HT-29 (cell line): ENCODE results near the gene RSAD2. TPM values are rescaled to one million over a fixed set of nuclear protein-coding genes. Genes with fewer than 3 reads are reported as not detected.
"Not testable (repeated sequence)": the region's sequence is repeated elsewhere in the genome, so short reads cannot be mapped to it uniquely, and the experiment has no call there.

ENCODE experiments used
- DNase-seq: peaks from one replicate; pipeline ENCODE4 v3.0.0-alpha.2; 2015; ENCODE audit warnings: low spot score
- total RNA-seq: library from RNA; depleted of rRNA; stranded (reverse); fragments of >200 nt; shearing (Covaris generic); gene quantifications from 2 replicates; pipeline ENCODE4 v1.2.3, GENCODE V29; 2014

The RSAD2 gene
- total RNA-seq, 1 experiment from 2014 or later: 1.6 TPM

DNA sequence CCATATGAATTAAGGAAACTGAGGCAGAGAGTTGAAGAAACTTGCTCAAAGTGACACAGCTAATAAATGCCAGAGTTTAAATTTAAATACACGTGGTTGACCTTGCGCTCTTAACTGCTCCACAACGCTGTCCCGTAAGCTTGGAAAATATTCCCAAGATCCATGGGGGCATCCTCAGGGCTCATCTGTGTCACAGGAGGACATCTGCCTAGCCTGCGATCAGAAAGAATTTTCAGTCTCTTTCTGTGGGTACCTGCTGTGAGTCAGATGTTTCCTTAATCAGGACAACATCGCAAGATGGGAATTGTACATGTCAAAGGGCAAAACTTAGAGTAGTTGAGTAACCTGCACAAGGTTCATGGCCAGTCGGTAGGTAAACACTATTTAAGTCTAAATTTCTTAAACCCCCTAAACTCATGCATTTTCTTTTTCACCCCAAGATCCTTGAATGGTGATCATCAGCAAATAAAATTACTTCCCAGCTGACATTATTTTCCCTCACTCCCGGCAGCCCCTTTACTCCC is 13.3 kb upstream of the RSAD2 start:
- no peak for DNase-seq

DNA sequence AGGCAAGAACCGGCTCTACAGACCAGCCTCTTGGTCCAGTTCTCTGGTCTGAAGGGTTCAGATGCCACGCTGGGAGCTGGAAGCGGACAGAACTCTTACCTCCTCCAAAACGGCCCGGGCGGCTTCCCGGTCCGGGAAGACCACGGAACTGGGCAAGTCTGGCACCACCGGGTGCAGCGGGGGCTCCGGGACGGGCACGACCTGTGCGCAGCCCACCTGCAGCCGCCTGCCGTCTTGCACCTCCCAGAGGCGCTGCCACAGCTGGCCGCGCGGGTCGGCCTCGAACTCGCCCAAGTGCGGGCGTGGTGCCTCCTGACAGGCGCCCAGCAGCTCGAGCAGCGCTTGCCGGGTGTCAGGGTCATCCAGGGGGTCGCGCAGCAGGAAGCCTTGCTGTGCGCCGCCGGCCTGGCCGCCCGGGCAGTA is 12.6 kb upstream of the RSAD2 start:
- DNase-seq: no peak

GRCh38 chr2:6865346-6866274 is 12.0 kb upstream of the RSAD2 start, which contains the start of gene CMPK2:
TSS of gene CMPK2 (minus strand) at chr2:6865907. CDS start at chr2:6865696, 211 bp downstream.
- peak; percentile 58 for DNase-seq

- peak; percentile 54 for DNase-seq
These were observed 11.3 kb upstream of the RSAD2 start for GRCh38 chr2:6866275-6866671.

DNA sequence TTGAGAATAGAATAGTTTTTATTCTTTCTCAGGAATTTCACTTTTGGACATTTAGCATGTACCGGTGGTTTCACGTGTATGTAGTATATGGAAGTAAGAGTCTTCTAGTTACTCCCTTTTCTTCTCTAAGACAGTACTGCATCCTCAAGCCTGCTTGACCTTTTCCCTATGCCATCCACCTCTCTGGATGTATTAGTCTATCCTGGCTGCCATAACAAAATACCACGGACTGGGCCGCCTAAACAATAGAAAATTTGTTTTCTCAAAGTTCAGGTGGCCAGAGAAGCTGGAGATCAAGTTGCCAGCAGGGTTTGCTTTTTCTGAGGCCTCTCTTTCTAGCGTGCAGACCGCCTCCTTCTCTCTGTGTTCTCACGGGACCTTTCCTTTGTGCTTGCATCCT is 10.6 kb upstream of the RSAD2 start:
- no peak for DNase-seq

GRCh38 chr2:6872394-6872793 is 5.2 kb upstream of the RSAD2 start:
- no peak for DNase-seq

DNA sequence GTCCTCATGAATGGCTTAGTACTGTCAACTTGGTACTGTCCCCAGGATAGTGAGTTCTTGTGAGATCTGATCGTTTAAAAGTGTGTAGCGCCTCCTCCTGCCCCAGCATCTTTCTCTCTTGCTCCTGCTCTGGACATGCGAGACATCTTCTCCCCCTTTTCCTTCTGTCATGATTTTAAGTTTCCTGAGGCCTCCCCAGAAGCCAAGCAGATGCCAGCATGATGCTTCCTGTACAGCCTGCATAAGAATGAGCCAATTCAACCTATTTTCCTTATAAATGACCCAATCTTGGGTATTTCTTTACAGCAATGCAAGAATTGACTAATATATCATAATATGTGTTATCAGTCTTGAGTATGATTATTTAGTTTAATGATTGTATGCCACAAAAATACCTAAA is 3.5 kb upstream of the RSAD2 start:
- no peak for DNase-seq

DNA sequence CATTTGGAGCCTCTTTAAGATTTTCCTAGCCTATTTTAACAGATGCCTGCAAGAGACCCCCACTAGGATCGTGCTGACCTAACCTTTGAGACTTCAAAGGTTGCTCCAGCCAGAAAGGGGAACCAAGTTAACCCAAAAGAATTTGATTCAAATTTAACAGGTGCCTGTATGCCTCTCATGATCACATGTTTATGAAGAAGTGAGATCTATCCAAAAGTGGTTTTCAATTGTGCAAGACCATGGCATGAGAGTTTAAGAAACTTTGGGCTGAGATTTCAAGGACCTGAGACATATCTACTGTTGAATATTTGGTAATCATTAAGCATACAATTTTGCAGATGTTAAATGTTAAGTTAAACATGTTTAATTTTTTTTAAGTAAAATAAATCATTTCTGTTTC is 1.3 kb upstream of the RSAD2 start:
- no peak for DNase-seq

- no peak for DNase-seq
These were observed 972 bp downstream of the RSAD2 start for GRCh38 chr2:6878549-6878948.

GRCh38 chr2:6879011-6879410 is 1.4 kb downstream of the RSAD2 start:
- no peak for DNase-seq

GRCh38 chr2:6880200-6880733 is 2.7 kb downstream of the RSAD2 start:
- DNase-seq: no peak

DNA sequence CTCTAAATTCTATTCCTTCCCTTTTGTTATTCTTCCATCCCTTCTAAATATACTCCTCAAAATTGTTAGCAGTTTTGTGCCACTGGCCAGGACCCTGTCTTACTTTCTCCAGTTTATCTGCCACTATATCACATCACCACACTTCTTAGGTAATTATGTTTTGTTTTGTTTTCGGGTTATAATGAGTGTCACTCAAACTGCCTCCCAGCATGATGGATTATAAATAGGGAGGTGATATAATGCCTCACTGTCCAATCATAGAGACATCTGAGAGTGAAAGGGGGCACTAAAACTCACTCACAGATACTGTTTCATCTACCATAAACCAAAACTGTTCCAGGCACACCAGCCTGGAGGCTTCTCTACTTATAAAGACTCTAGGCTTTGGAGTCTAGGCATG is 3.5 kb downstream of the RSAD2 start:
- no peak for DNase-seq

GRCh38 chr2:6881516-6881915 is 3.9 kb downstream of the RSAD2 start:
- DNase-seq: no peak

- DNase-seq: no peak
These were observed 6.0 kb downstream of the RSAD2 start for GRCh38 chr2:6883448-6884122.

- no peak for DNase-seq
These were observed 8.0 kb downstream of the RSAD2 start for GRCh38 chr2:6885551-6885950.

DNA sequence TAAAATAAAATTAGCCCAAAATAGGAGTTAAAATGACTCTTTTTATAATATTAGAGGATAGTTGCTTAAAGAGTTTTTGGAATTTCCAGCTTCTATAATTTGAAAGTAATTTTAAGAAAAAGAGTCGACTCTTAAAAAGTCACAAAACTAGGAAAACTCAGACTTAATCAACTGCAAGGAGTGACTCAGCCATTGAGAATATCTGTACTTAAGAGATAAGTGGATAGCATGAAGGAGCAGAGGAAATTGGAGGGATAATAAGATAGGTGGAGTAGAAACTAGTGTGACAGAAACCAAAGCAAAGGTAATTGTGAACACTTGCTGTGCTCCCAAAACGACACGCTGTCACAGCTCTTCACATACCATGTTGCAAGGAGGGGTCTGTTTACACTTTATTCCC is 8.4 kb downstream of the RSAD2 start:
- DNase-seq: no peak

GRCh38 chr2:6887751-6888192 is 10.2 kb downstream of the RSAD2 start:
- no peak for DNase-seq

- DNase-seq: no peak
These were observed 11.1 kb downstream of the RSAD2 start for GRCh38 chr2:6888724-6889123.

DNA sequence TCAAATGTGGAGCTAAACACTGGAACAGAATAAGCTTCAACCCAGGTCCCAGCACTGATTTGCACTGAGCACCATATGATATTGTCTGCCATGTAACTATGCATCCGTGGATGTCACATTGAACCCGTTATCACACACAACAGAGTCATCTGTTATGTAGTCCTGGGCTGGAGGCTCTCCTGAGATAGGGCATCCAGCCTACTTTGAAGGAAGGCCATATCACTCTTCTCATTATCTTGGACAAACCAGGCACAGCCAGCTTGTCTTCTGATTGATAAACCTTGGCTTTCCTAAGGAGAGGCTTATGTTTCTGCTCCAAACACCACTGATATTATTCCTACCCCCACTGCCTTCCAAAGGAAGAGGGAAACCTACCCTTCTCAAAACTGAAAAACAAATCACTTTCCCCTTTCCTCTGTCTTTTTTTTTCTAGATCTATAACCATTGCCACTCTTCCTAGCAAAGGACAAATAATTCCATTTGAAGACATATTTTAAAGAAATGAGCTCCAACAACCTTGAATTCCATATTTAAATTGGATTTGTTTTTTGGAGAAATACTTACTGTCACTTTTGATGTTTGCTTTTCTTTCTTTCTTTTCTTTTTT is 16.4 kb downstream of the RSAD2 start:
- DNase-seq: no peak

DNA sequence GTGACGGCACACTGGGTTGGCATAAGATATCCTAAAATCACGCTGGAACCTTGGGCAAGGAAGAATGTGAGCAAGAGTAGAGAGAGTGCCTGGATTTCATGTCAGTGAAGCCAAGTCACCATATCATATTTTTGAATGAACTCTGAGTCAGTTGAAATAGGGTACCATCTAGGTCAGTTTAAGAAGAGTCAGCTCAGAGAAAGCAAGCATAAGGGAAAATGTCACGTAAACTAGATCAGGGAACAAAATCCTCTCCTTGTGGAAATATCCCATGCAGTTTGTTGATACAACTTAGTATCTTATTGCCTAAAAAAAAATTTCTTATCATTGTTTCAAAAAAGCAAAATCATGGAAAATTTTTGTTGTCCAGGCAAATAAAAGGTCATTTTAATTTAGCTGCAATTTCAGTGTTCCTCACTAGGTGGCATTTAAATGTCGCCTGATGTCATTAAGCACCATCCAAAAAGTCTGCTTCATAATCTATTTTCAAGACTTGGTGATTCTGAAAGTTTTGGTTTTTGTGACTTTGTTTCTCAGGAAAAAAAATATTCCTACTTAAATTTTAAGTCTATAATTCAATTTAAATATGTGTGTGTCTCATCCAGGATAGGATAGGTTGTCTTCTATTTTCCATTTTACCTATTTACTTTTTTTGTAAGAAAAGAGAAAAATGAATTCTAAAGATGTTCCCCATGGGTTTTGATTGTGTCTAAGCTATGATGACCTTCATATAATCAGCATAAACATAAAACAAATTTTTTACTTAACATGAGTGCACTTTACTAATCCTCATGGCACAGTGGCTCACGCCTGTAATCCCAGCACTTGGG is 19.6 kb downstream of the RSAD2 start:
- DNase-seq: peak; percentile 50

GRCh38 chr2:6902581-6902980 is 25.0 kb downstream of the RSAD2 start:
- DNase-seq: not testable (repeated sequence)
